Measurements from ENCODE around the gene PCED1B. TPM values are rescaled to one million over a fixed set of nuclear protein-coding genes. Genes with fewer than 3 reads are reported as not detected.
"Not testable (repeated sequence)": the region's sequence is repeated elsewhere in the genome, so short reads cannot be mapped to it uniquely, and the experiment has no call there.

Gene PCED1B
- total RNA-seq, 1 donor, result 10.0 TPM

- H3K9me3 ChIP-seq (ENCODE audit: low read depth, low read length), result no peaks in the 10 kb centered on the region
- no peaks in the 10 kb centered on the region for H3K27me3 ChIP-seq (ENCODE audit: insufficient read depth, low read length)
- H3K4me3 ChIP-seq (ENCODE audit: low read length), result no peak overlapping the region
- H3K4me1 ChIP-seq (ENCODE audit: insufficient read depth, low read length), result peaks cover 11% of the 10 kb centered on the region
Measured at GRCh38 chr12:47152095-47152494, 72.7 kb downstream of the PCED1B start.

GRCh38 chr12:47155457-47156166, 76.2 kb downstream of the PCED1B start:
- H3K4me1 ChIP-seq (ENCODE audit: insufficient read depth, low read length), result peaks cover 15% of the 10 kb centered on the region
- no peak overlapping the region for H3K4me3 ChIP-seq (ENCODE audit: low read length)
- no peaks in the 10 kb centered on the region for H3K9me3 ChIP-seq (ENCODE audit: low read depth, low read length)
- no peaks in the 10 kb centered on the region for H3K27me3 ChIP-seq (ENCODE audit: insufficient read depth, low read length)

- Histone ChIP-seq H3K27me3 (ENCODE audit: insufficient read depth, low read length) (no peaks in the 10 kb centered on the region), H3K4me3 (ENCODE audit: low read length) (no peak overlapping the region), H3K9me3 (ENCODE audit: low read depth, low read length) (no peaks in the 10 kb centered on the region), H3K4me1 (ENCODE audit: insufficient read depth, low read length) (peaks cover 19% of the 10 kb centered on the region)
Measured at GRCh38 chr12:47156167-47156736, 76.8 kb downstream of the PCED1B start.

- H3K9me3 ChIP-seq (ENCODE audit: low read depth, low read length), result no peaks in the 10 kb centered on the region
- no peak overlapping the region for H3K4me3 ChIP-seq (ENCODE audit: low read length)
- H3K27me3 ChIP-seq (ENCODE audit: insufficient read depth, low read length), result no peaks in the 10 kb centered on the region
- H3K4me1 ChIP-seq (ENCODE audit: insufficient read depth, low read length), result peaks cover 19% of the 10 kb centered on the region
Measured at GRCh38 chr12:47158792-47159191, 79.4 kb downstream of the PCED1B start.

GRCh38 chr12:47159348-47159747, 79.9 kb downstream of the PCED1B start:
- no peak overlapping the region for H3K4me3 ChIP-seq (ENCODE audit: low read length)
- no peaks in the 10 kb centered on the region for H3K9me3 ChIP-seq (ENCODE audit: low read depth, low read length)
- no peaks in the 10 kb centered on the region for H3K27me3 ChIP-seq (ENCODE audit: insufficient read depth, low read length)
- peaks cover 19% of the 10 kb centered on the region for H3K4me1 ChIP-seq (ENCODE audit: insufficient read depth, low read length)

GRCh38 chr12:47160316-47161244, 81.2 kb downstream of the PCED1B start:
- H3K9me3 ChIP-seq (ENCODE audit: low read depth, low read length), result no peaks in the 10 kb centered on the region
- H3K4me1 ChIP-seq (ENCODE audit: insufficient read depth, low read length), result peaks cover 18% of the 10 kb centered on the region
- no peaks in the 10 kb centered on the region for H3K27me3 ChIP-seq (ENCODE audit: insufficient read depth, low read length)

GRCh38 chr12:47164116-47164515, 84.7 kb downstream of the PCED1B start:
- H3K9me3 ChIP-seq (ENCODE audit: low read depth, low read length), result no peaks in the 10 kb centered on the region

More at GRCh38 chr12:47160316-47161244, 81.2 kb downstream of the PCED1B start:
- no peak overlapping the region for H3K4me3 ChIP-seq (ENCODE audit: low read length)

GRCh38 chr12:47164724-47165439, 85.5 kb downstream of the PCED1B start:
- Histone ChIP-seq H3K4me3 (ENCODE audit: low read length) (no peak overlapping the region), H3K27me3 (ENCODE audit: insufficient read depth, low read length) (no peaks in the 10 kb centered on the region), H3K4me1 (ENCODE audit: insufficient read depth, low read length) (peaks cover 8% of the 10 kb centered on the region)

More at GRCh38 chr12:47164116-47164515, 84.7 kb downstream of the PCED1B start:
- Histone ChIP-seq H3K4me3 (ENCODE audit: low read length) (no peak overlapping the region), H3K4me1 (ENCODE audit: insufficient read depth, low read length) (peaks cover 8% of the 10 kb centered on the region), H3K27me3 (ENCODE audit: insufficient read depth, low read length) (no peaks in the 10 kb centered on the region)

GRCh38 chr12:47165934-47166333, 86.5 kb downstream of the PCED1B start:
- no peaks in the 10 kb centered on the region for H3K27me3 ChIP-seq (ENCODE audit: insufficient read depth, low read length)
- H3K4me3 ChIP-seq (ENCODE audit: low read length), result no peak overlapping the region
- H3K4me1 ChIP-seq (ENCODE audit: insufficient read depth, low read length), result peaks cover under 1% of the 10 kb centered on the region
- H3K9me3 ChIP-seq (ENCODE audit: low read depth, low read length), result no peaks in the 10 kb centered on the region

More at GRCh38 chr12:47164724-47165439, 85.5 kb downstream of the PCED1B start:
- H3K9me3 ChIP-seq (ENCODE audit: low read depth, low read length), result no peaks in the 10 kb centered on the region

GRCh38 chr12:47166365-47166764, 86.9 kb downstream of the PCED1B start:
- no peak overlapping the region for H3K4me3 ChIP-seq (ENCODE audit: low read length)
- no peaks in the 10 kb centered on the region for H3K4me1 ChIP-seq (ENCODE audit: insufficient read depth, low read length)
- H3K9me3 ChIP-seq (ENCODE audit: low read depth, low read length), result no peaks in the 10 kb centered on the region
- no peaks in the 10 kb centered on the region for H3K27me3 ChIP-seq (ENCODE audit: insufficient read depth, low read length)

- not testable (repeated sequence) for H3K9me3 ChIP-seq (ENCODE audit: low read depth, low read length); H3K4me3 ChIP-seq (ENCODE audit: low read length); H3K4me1 ChIP-seq (ENCODE audit: insufficient read depth, low read length); H3K27me3 ChIP-seq (ENCODE audit: insufficient read depth, low read length)
Measured at GRCh38 chr12:47170281-47170680, 90.9 kb downstream of the PCED1B start.

GRCh38 chr12:47178014-47178413, 98.6 kb downstream of the PCED1B start:
- Histone ChIP-seq H3K4me1 (ENCODE audit: insufficient read depth, low read length) (no peaks in the 10 kb centered on the region), H3K9me3 (ENCODE audit: low read depth, low read length) (no peaks in the 10 kb centered on the region), H3K4me3 (ENCODE audit: low read length) (no peak overlapping the region), H3K27me3 (ENCODE audit: insufficient read depth, low read length) (no peaks in the 10 kb centered on the region)

- H3K9me3 ChIP-seq (ENCODE audit: low read depth, low read length); H3K4me1 ChIP-seq (ENCODE audit: insufficient read depth, low read length); H3K27me3 ChIP-seq (ENCODE audit: insufficient read depth, low read length); H3K4me3 ChIP-seq (ENCODE audit: low read length): not testable (repeated sequence)
Measured at GRCh38 chr12:47182164-47182938, 102.9 kb downstream of the PCED1B start.

- Histone ChIP-seq H3K4me1 (ENCODE audit: insufficient read depth, low read length) (peaks cover 16% of the 10 kb centered on the region), H3K27me3 (ENCODE audit: insufficient read depth, low read length) (no peaks in the 10 kb centered on the region), H3K4me3 (ENCODE audit: low read length) (no peak overlapping the region), H3K9me3 (ENCODE audit: low read depth, low read length) (no peaks in the 10 kb centered on the region)
Measured at GRCh38 chr12:47184229-47184628, 104.8 kb downstream of the PCED1B start.
